NT2/D1 (cell line): ENCODE measurements around the gene THOC5.

ENCODE experiments used
- SUZ12 ChIP-seq: IDR thresholded peaks from 2 replicates; pipeline ENCODE4 v1.6.1; 2011; ENCODE audit not compliant: insufficient read length, insufficient read depth; ENCODE audit errors: extremely low read depth
- YY1 ChIP-seq: IDR thresholded peaks from 2 replicates; pipeline ENCODE4 v1.6.1; 2011; ENCODE audit not compliant: insufficient read length, insufficient read depth
- ZNF274 ChIP-seq: IDR thresholded peaks from 2 replicates; pipeline ENCODE4 v1.6.1; 2011; ENCODE audit warnings: mild to moderate bottlenecking, low read depth, low read length

- TF ChIP-seq ZNF274, result no peak
- no peak for TF ChIP-seq SUZ12
- TF ChIP-seq YY1, result no peak
These were observed 78.0 kb downstream of the THOC5 start for GRCh38 chr22:29475550-29475949.
